Measurements from ENCODE around the gene PHACTR3.

Gene PHACTR3

DNA sequence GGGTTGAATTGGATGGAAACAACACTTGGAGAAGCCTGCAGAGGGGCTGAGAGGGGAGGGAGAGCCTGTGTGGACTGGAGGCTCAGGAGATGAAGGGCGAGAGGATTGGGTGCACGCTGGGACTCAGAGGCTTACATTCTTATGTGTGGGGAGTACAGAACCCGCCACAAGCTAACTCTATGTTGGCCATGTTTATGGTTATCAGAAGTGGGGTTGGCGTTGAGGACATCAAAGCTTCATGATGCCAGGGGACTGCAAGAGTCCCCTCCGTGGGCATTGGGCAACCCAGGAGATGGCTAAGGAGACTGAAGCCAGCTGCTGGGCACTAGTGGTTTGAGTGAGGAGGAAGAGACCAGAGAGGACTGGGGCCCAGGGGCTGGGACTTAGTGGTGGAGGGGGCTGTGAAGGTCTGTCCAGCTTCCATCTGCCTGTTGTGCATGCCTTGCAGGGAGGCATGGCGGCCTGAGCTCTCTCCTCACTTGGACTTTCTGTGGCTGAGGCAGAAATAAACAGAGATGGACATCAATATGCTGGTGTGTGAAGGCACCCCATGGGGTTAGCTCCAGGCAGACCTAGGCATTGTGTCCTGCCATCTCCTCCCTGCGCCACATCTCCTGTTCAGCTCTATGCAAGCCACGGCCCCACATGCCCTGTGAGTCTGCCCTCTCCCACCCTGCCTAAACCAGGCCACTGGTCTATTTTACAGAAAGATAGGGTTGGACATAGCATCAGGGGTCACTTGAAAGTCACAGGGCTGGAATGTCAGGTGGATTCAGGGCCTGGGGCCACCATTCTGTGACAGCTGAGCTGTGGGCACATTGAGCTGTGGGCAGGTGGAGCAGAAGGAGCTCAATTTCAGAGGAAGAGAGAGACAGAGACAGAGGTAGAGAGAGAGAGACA is 61.6 kb downstream of the PHACTR3 start:
- Mint-ChIP-seq H3K4me3 (no peak overlapping the region), H3K27ac (no peak overlapping the region), H3K4me1 (no peaks in the 10 kb centered on the region), H3K27me3 (peaks cover 10% of the 10 kb centered on the region), H3K9me3 (no peaks in the 10 kb centered on the region), H3K36me3 (no peaks in the 10 kb centered on the region)
- DNase-seq (ENCODE audit: low spot score in 2 of 2) (no peak), ATAC-seq (ENCODE audit: low read depth) (no peak)

DNA sequence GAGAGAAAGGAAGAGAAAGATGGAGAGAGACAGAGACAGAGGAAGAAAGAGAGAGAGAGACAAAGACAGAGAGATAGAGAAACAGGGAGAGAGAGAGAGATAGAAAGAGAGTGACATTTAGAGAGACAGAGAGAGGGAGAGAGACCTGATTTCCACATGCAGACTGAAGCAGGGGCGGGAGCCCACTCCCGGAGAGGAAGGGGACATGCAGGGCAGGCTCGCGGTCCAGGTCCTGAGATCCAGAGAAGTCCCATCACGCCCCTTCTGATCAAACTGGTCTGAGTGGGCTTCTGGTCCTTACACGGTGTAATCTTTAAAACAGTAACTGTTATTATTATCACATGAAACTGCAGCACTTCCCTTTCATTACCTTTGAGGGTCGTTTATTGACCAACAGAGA is 62.2 kb downstream of the PHACTR3 start:
- Mint-ChIP-seq H3K9me3 (no peaks in the 10 kb centered on the region), H3K4me1 (no peaks in the 10 kb centered on the region), H3K4me3 (no peak overlapping the region), H3K36me3 (no peaks in the 10 kb centered on the region), H3K27me3 (peaks cover 9% of the 10 kb centered on the region), H3K27ac (no peak overlapping the region)
- no peak for ATAC-seq (ENCODE audit: low read depth)
- DNase-seq (ENCODE audit: low spot score in 2 of 2) = no peak

DNA sequence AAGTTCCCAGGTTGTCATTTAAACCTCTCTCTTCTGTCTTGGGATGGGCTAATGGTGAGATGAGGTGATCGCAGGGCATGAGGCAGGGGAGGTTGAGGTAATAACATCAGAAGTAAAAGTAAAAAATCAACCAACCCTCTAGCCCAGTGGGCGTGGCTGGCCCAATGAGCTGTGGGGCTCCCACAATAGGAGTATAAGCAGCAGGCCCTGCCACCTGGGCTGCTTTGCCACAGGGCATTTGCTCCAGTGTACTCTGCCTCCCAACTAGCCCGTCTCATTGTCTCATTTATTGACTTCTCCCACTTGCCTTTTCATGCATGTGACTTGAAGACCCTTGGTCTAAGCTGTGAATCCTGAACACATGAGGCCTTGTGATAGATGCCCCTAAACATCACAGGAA is 62.8 kb downstream of the PHACTR3 start:
- H3K36me3 Mint-ChIP-seq = no peaks in the 10 kb centered on the region

DNA sequence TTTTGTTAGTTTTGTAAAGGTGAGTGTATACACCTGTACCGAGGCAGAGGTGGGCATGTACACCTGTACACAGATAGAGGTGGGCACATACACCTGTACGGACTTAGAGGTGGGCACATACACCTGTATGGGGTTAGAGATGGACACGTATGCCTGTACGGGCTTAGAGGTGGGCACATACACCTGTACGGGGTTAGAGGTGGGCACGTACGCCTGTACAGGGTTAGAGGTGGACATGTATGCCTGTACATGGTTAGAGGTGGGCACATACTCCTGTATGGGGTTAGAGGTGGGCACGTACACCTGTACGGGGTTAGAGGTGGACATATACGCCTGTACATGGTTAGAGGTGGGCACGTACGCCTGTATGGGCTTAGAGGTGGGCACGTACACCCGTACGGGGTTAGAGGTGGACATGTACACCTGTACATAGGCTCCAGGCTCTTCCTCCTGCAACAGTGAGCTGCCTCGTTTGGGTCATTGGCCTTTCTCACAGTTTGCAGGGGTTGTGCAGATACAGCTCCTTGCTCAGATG is 63.7 kb downstream of the PHACTR3 start:
- DNase-seq (ENCODE audit: low spot score in 2 of 2) (no peak), ATAC-seq (ENCODE audit: low read depth) (no peak)
- Mint-ChIP-seq H3K27ac (no peak overlapping the region), H3K36me3 (no peaks in the 10 kb centered on the region), H3K9me3 (no peaks in the 10 kb centered on the region), H3K4me1 (no peaks in the 10 kb centered on the region), H3K4me3 (no peak overlapping the region), H3K27me3 (peaks cover 3% of the 10 kb centered on the region)

More for the DNA sequence above, 62.8 kb downstream of the PHACTR3 start:
- no peak for ATAC-seq (ENCODE audit: low read depth)
- no peak overlapping the region for H3K4me3 Mint-ChIP-seq
- DNase-seq (ENCODE audit: low spot score in 2 of 2) = no peak
- H3K9me3 Mint-ChIP-seq = no peaks in the 10 kb centered on the region
- H3K27ac Mint-ChIP-seq = no peak overlapping the region
- H3K4me1 Mint-ChIP-seq = no peaks in the 10 kb centered on the region
- peaks cover 6% of the 10 kb centered on the region for H3K27me3 Mint-ChIP-seq

DNA sequence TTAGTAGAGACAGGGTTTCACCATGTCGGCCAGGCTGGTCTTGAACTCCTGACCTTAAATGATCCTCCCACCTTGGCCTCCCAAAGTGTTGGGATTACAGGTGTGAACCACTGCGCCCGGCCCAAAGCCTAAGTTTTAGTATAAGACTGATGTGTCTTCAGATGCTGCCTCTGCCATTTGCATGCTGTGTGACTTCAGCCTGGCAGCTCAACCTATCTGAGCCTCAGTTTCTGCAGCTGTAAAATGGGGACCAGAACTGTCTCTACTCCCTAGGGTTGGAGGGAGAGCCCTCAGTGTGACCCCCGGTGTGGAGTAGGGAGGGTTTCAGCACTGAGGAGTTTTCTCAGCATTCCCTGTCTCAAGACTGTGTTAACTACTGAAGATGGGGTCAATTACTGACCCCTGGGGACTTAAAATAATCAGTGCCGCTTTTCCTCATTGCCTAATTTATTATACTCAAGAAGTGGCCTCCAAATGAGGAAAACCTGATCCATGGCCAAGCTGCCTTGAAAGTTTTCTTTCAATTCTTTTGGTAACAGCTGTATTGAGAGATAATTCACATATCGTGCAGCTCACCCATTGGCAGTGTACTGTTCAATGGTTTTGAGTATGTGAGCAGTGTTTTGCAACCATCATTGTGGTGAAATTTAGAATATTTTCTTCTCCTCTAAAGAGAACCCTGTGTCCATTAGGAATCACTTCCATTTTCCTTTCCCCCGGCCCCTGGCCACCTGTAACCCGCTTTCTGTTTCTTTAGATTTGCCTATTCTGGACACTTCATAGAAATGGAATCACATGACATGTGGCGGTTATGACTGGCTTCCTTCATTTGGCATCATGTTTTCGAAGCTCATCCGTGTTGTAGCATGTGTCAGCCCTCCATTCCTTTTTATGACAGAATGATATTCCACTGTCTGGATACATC is 64.8 kb downstream of the PHACTR3 start:
- no peak for ATAC-seq (ENCODE audit: low read depth)
- Mint-ChIP-seq H3K27me3 (peaks cover 4% of the 10 kb centered on the region), H3K27ac (no peak overlapping the region), H3K36me3 (no peaks in the 10 kb centered on the region), H3K4me1 (no peaks in the 10 kb centered on the region), H3K4me3 (no peak overlapping the region), H3K9me3 (no peaks in the 10 kb centered on the region)
- DNase-seq (ENCODE audit: low spot score in 2 of 2) = no peak

DNA sequence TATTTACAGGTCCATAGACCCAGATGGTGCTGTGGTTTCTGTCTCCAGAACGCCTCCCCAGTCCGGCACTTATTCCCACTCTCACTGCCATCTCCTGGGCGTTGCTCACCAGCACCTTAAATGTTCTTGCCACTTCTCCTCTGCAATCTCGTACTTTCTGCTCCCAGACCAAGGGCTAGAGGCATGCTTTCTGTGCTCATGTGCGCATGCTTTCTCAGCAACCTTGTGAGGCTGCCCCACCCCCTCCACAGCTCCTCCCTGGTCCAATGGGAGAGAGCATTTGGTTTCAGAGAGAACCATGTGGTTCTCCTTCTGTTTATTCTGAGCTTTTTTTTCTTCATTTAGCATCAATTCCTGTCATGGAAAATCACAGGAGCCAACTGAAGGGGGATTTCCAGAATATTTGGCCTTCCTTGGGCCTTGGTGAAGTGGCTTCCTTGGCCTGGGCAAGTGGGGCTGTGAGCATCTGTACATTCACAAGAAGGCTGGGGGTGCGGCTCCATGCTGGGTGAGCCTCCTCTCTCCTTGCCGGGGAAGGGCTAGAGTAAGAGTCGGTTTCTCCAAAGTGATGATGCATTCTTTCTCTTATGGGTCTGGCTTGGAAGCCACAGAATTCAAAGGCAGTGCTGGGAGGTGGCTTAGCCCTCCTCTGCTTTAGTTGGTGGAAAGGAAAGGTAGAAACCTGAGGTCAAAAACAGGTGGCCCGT is 66.6 kb downstream of the PHACTR3 start:
- no peaks in the 10 kb centered on the region for H3K9me3 Mint-ChIP-seq
- peaks cover 9% of the 10 kb centered on the region for H3K27me3 Mint-ChIP-seq
- H3K4me1 Mint-ChIP-seq = no peaks in the 10 kb centered on the region
- DNase-seq (ENCODE audit: low spot score in 2 of 2) (no peak), ATAC-seq (ENCODE audit: low read depth) (no peak)
- no peak overlapping the region for H3K4me3 Mint-ChIP-seq
- no peak overlapping the region for H3K27ac Mint-ChIP-seq
- H3K36me3 Mint-ChIP-seq = no peaks in the 10 kb centered on the region

DNA sequence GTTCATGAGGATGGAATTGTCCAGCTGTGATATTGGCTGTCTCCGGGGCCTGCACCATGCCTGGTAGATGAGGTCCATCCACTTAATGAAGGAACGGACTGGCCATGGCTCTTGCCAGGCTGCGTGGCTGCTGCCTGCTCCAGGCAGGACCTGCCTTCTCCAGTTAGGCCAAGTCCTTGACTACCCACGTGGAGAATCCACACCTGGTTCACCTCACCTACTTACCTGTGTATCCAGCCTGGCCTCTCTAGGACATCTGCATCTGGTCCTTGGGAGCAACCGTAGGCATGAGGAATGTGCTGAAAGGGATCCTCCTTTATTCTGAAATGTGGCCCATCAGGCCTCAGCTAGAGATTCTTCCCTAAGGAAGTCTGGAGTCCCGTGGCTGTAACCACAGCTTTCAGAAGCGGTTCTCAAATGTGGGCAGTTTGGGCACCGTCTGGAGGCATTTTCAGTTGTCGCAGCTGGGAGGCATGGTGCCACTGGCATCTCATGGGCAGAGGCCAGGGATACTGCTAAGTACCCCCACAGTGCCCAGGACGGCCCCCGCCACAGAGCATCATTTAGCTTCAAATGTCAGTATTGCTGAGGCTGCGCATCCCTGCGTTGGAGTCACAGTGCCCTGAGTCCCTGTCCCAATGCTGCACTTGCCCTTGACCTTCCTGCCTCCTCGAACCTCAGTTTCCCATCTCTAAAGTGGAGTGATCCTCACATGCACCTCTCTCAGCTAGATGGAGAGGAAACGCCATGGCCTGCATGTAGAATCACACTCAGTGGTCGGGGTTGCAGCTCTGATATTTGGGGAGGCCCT is 67.5 kb downstream of the PHACTR3 start:
- Mint-ChIP-seq H3K9me3 (no peaks in the 10 kb centered on the region), H3K36me3 (no peaks in the 10 kb centered on the region), H3K4me3 (no peak overlapping the region), H3K27ac (no peak overlapping the region), H3K4me1 (no peaks in the 10 kb centered on the region), H3K27me3 (peaks cover 6% of the 10 kb centered on the region)
- DNase-seq (ENCODE audit: low spot score in 2 of 2) (no peak), ATAC-seq (ENCODE audit: low read depth) (no peak)

DNA sequence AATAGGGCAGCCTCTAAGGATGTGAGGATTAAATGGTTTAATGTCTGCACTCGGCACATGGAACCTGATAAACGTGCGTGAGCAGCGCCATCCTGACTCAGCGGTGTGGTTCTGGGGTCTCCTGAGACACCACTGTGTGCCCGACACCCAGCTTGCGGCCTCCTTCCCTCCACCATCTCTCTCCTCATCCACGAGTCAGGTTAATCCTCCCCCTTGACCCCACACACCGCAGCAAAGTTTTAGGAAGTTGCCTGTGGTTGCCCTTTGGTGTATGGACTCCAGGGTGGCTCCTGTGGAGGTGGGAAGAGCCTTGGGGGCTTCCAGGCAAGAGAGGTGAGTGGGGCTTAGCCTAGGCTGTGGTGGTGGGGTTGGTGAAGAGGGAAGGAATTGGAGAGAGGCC is 68.2 kb downstream of the PHACTR3 start:
- ATAC-seq (ENCODE audit: low read depth) (no peak), DNase-seq (ENCODE audit: low spot score in 2 of 2) (no peak)
- Mint-ChIP-seq H3K9me3 (no peaks in the 10 kb centered on the region), H3K4me3 (no peak overlapping the region), H3K4me1 (no peaks in the 10 kb centered on the region), H3K27me3 (peaks cover 6% of the 10 kb centered on the region), H3K27ac (no peak overlapping the region), H3K36me3 (no peaks in the 10 kb centered on the region)

DNA sequence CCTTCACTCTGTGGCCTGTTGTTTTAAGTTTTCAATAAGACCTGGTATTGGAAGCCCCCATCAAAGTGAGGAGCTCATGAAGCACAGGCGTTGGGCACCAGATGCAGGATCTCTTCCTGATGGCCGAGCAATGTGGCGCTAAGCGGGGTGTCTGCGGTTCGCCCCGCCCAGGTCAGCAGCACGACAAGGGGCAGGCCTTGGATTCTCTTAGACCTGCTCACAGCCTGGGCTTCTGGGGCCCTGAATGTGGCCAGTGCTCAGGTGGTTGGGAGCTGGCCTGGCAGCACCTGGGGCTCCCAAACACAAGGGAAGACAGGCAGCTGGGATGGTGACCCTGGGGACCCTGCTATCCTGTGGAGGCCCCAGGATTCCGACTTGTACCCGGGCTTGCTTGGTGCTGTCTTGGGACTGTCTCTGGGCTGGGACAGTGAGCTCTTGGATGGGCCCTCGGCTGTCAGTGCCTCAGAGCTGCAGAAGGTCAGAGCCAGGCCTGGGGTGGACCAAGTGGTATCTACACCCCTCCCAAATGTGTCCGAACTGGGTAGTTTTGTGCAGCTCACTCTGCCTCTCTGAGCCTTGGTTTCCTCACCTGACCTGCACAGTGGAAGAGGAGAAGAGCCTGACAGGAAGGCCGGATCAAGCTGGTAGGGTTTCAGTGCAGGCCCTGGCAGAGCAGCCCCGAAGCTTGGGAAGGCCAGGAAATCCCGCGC is 69.1 kb downstream of the PHACTR3 start:
- Mint-ChIP-seq H3K27ac (no peak overlapping the region), H3K9me3 (no peaks in the 10 kb centered on the region), H3K4me1 (no peaks in the 10 kb centered on the region), H3K36me3 (no peaks in the 10 kb centered on the region), H3K4me3 (no peak overlapping the region), H3K27me3 (peaks cover 6% of the 10 kb centered on the region)
- DNase-seq (ENCODE audit: low spot score in 2 of 2) (no peak), ATAC-seq (ENCODE audit: low read depth) (no peak)

DNA sequence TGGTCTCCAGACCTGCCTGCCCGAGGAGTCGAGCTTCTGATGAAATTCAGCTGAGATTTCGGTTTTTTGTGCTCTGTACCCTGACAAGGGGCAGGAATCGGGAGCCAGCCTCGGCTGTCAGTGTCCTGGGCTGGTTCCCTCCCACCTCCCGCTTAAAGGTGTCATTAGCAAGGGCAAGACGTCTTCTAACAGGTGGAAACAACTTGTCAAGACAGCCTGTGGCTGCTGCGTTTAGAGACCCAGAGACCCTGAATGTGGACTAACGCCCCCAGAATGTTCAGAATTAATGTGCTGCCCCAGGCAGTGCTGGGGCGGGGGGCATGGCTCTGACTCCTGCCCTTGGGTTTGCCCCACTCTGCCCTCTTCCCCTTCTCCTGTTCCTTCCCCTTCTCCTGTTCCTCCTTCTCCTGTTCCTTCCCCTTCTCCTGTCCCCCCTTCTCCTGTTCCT is 69.7 kb downstream of the PHACTR3 start:
- ATAC-seq (ENCODE audit: low read depth) = no peak
- H3K4me3 Mint-ChIP-seq = no peak overlapping the region

DNA sequence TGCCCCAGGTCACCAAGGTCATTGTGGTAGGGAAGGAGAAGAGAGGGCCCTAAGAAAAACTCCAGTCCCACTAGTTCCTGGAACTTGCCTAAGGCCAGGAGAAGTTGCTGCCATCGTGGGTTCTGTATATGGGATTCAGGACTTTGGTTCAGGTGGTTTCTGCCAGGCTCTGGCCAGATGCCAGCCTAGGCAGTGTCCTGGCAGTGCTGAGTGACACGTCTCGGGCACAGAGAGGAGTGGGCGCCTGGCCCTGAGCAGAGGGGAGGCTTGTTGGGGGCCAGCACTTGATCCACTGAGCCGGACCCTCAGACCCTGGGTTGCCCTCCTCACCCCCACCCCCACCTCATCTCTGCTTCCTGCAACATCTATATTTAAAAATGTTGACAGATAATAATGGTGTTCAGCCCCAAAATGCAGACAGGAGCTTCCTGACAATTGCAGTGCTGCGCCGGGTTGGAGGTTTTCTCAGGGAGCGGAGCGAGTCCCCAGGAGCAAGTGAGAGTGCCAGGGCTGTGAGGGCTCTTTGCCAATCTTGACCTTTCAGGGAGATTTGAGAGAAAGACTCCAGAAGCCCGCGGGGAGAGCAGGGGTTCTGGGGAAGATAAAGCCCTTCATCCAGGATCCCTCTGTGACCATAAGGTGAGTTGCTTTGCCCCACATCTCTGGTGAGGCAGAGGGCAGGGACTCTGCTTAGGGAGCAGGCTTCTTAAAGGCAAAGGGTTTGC is 71.9 kb downstream of the PHACTR3 start:
- Mint-ChIP-seq H3K9me3 (no peaks in the 10 kb centered on the region), H3K4me3 (no peak overlapping the region), H3K36me3 (no peaks in the 10 kb centered on the region), H3K4me1 (no peaks in the 10 kb centered on the region), H3K27me3 (peaks cover 6% of the 10 kb centered on the region), H3K27ac (no peak overlapping the region)
- ATAC-seq (ENCODE audit: low read depth) (no peak), DNase-seq (ENCODE audit: low spot score in 2 of 2) (no peak)

More for the DNA sequence above, 69.7 kb downstream of the PHACTR3 start:
- DNase-seq (ENCODE audit: low spot score in 2 of 2) = no peak
- Mint-ChIP-seq H3K27ac (no peak overlapping the region), H3K27me3 (peaks cover 6% of the 10 kb centered on the region), H3K36me3 (no peaks in the 10 kb centered on the region), H3K4me1 (no peaks in the 10 kb centered on the region), H3K9me3 (no peaks in the 10 kb centered on the region)

DNA sequence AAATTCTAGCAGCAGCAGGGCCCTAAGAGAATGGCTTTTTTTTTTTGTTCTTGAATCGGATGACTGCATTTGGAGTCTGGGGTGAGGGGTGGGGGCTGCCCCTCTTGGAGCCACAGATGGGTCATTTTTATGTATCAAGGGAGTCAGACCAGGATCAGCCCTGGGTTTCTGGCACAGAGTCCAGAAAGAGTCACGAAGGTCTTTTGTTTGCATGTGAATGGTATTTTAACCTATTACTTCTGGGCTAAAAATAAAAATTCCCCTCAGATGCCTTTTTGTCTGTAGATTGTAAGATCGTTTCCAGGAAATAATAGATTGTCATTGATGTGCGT is 72.5 kb downstream of the PHACTR3 start:
- Mint-ChIP-seq H3K36me3 (no peaks in the 10 kb centered on the region), H3K4me1 (no peaks in the 10 kb centered on the region), H3K9me3 (no peaks in the 10 kb centered on the region), H3K4me3 (no peak overlapping the region), H3K27ac (no peak overlapping the region), H3K27me3 (peaks cover 6% of the 10 kb centered on the region)
- no peak for DNase-seq (ENCODE audit: low spot score in 2 of 2)
- no peak for ATAC-seq (ENCODE audit: low read depth)

Measured in memory B cell (primary cell).